ENCODE results near the gene KLLN. TPM values are rescaled to one million over a fixed set of nuclear protein-coding genes. Genes with fewer than 3 reads are reported as not detected.
"Not testable (repeated sequence)": the region's sequence is repeated elsewhere in the genome, so short reads cannot be mapped to it uniquely, and the experiment has no call there.

KLLN gene
- total RNA-seq, 1 donor from 2014 or later: 0.60 TPM

DNA sequence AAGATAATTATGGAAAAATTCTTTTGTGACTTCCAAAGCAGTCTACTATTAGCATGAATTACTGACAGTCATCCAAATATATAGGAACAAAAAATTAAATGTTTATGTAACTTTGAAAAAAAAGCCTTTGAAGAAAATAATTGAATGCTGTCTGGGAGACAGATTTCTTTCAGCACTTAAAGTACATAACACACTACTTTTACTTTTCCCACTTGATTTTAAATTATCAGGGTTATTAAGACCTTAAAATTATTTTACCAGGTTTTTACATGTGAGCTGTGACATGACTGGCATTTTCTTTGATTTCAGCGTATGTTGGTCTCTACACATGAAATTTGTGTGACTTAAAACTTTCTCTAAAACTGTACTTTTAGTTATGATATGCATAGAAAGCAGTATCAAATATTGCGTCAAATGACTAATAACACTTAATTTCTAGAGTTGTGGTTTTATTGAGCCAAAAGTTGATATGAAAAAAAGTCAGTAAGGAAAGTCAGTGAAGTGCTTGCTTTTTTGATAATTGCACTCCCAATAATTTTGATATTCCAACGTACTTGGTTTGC is 3.2 kb upstream of the KLLN start:
- no peak for ATAC-seq

GRCh38 chr10:87865241-87865881 is 2.0 kb upstream of the KLLN start:
- ATAC-seq: no peak

DNA sequence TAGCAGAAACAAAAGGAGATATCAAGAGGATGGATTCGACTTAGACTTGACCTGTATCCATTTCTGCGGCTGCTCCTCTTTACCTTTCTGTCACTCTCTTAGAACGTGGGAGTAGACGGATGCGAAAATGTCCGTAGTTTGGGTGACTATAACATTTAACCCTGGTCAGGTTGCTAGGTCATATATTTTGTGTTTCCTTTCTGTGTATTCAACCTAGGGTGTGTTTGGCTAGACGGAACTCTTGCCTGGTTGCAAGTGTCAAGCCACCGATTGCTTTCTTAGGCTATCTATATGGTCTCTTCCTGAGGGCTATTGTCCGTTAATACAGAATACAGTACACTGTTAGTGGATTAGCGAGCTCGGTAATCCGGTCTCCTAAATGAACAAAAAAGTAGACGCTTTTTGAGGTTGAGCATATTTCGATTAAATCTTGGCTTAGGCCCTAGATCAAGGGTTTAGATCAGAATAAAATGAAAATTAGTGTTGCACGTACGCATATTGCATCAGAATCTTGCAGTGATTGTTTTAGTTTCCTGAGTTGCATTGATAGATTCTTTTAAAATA is 1.2 kb upstream of the KLLN start:
- no peak for ATAC-seq

- ATAC-seq: not testable (repeated sequence)
Measured at GRCh38 chr10:87863951-87864495, 690 bp upstream of the KLLN start.

- peak; percentile 5 for ATAC-seq
Measured at GRCh38 chr10:87862679-87863052, 667 bp downstream of the KLLN start.

GRCh38 chr10:87861953-87862678 is 1.2 kb downstream of the KLLN start:
- peak; percentile 91 for ATAC-seq

GRCh38 chr10:87861566-87861952 is 1.8 kb downstream of the KLLN start:
- ATAC-seq: peak; percentile 43

DNA sequence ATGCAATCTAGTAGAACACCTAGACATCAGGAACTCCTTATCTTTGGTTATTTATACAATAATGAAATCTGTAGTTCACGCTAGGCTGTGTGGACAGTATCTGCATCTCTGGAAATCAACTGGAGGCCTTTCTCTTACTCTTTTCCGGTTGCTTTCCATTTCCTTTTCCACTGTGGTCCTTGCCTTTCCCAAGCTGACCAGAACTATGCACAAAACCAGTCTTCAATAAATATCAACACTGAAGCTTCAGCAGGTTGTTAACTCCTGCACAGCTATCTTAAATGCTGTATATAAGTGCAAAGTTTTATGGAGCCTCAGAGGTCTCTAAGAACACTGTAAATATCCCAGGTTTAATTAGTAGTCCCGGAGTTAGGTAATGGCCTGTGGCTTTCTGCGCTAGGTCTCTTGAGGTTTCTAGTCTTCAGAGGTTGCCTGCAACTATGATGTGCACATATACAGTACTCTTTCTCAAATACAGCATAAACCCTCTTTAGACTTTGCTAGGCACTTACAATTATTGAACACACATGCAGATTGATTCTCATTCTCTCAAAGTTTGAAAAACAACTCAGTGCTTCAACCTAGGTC is 2.4 kb downstream of the KLLN start:
- ATAC-seq: no peak

GRCh38 chr10:87860156-87860795 is 3.1 kb downstream of the KLLN start:
- ATAC-seq: no peak

GRCh38 chr10:87855665-87856064 is 7.7 kb downstream of the KLLN start:
- not testable (repeated sequence) for ATAC-seq

DNA sequence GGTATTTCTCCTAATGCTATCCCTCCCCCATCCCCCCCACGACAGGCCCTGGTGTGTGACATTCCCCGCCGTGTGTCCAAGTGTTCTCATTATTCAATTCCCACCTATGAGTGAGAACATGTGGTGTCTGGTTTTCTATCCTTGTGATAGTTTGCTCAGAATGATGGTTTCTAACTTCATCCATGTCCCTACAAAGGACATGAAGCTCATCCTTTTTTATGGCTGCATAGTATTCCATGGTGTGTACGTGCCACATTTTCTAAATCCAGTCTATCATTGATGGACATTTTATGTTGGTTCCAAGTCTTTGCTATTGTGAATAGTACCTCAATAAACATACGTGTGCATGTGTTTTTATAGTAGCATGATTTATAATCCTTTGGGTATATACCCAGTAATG is 8.1 kb downstream of the KLLN start:
- not testable (repeated sequence) for ATAC-seq

- ATAC-seq: no peak
Measured at GRCh38 chr10:87852089-87852488, 11.2 kb downstream of the KLLN start.

- peak; percentile 74 for ATAC-seq
Measured at GRCh38 chr10:87850742-87851205, 12.6 kb downstream of the KLLN start.

- no peak for ATAC-seq
Measured at GRCh38 chr10:87849001-87849400, 14.3 kb downstream of the KLLN start.

DNA sequence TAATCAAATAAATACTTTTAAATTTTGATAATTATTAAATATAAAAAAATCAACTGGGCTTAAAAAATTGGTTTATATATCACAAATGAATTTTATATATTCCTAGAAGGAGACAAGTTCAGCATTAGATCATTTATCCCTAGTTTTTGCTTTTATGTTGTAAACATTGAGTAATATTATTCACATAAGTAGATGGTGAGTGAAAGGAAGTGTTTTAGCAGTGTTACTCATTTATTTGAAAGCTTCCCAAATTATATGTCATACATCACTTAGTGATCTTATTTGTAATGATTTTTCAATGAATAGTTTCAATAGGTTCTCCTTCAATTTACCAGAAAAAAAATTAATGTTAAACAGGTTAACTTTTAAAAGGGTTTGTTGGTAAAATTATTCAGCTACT is 15.8 kb downstream of the KLLN start:
- no peak for ATAC-seq

DNA sequence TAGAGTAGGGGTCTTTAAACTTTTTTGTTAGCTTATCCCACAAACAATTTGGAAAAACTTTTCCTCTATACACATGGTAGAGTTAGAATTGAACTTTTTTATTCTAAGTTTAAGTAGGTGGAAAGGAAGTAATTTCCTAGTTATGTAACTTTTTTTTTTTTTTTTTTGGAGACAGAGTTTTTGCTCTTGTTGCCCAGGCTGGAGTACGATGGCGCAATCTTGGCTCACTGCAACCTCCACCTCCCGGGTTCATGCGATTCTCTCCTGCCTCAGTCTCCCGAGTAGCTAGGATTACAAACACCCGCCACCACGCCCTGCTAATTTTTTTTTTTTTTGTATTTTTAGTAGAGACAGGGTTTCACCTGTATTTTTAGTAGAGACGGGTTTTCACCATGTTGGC is 16.6 kb downstream of the KLLN start:
- not testable (repeated sequence) for ATAC-seq

GRCh38 chr10:87846023-87846422 is 17.3 kb downstream of the KLLN start:
- ATAC-seq: peak; percentile 34

- ATAC-seq: no peak
Measured at GRCh38 chr10:87845624-87845998, 17.7 kb downstream of the KLLN start.

DNA sequence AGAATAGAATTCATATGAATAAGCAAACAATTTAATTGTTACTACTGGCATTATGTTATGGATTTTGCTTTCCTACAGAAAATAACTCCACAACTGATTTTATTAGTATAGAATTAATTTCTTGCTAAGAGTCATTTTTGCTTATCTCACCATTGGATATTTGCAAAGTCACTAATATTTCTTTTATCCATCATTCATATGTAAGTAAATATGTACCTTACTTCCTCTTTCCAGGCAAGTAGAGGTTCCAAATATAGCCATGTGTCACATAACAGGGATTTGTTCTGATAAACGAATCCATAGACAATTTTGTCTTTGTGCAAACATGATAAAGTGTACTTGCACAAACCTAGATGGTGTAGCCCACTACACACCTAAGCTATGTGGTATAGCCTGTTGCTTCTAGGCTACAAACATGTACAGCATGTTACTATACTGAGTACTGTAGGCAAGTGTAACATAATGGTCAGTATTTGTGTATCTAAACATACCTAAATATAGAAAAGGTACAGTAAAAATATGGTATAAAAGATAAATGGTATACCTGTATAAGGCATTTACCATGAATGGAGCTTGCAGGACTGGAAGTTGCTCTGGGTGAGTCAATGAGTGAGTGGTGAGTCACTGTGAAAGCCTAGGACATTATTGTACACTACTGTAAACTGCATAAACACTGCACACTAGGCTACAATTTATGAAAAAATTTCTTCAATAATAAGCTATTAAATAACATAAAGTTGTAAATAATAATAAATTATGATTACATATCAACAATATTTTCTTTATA is 18.3 kb downstream of the KLLN start:
- ATAC-seq: peak; percentile 48

DNA sequence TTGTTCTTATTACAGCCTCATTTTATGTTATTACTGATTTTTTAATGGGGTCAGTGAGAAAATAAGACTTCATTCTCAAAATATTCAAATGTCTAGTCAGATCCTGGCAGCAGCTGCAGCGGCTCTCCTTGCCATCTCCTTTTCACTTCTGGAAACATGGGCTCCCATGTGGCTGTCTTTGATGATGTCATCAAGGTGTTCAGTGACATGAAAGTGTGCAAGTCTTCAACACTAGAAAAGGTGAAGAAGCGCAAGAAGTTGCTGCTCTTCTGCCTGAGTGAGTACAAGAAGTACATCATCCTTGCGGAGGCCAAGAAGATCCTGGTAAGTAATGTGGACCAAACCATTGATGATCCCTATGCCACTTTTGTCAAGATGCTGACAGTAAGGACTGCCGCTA is 19.6 kb downstream of the KLLN start:
- no peak for ATAC-seq

- peak; percentile 49 for ATAC-seq
Measured at GRCh38 chr10:87842776-87843497, 20.4 kb downstream of the KLLN start.
